ENCODE data around the gene SLC4A5. TPM values are rescaled to one million over a fixed set of nuclear protein-coding genes. Genes with fewer than 3 reads are reported as not detected.

SLC4A5 gene
- total RNA-seq, 2 experiments from 2014 or later: 3.6 to 6.6 TPM

DNA sequence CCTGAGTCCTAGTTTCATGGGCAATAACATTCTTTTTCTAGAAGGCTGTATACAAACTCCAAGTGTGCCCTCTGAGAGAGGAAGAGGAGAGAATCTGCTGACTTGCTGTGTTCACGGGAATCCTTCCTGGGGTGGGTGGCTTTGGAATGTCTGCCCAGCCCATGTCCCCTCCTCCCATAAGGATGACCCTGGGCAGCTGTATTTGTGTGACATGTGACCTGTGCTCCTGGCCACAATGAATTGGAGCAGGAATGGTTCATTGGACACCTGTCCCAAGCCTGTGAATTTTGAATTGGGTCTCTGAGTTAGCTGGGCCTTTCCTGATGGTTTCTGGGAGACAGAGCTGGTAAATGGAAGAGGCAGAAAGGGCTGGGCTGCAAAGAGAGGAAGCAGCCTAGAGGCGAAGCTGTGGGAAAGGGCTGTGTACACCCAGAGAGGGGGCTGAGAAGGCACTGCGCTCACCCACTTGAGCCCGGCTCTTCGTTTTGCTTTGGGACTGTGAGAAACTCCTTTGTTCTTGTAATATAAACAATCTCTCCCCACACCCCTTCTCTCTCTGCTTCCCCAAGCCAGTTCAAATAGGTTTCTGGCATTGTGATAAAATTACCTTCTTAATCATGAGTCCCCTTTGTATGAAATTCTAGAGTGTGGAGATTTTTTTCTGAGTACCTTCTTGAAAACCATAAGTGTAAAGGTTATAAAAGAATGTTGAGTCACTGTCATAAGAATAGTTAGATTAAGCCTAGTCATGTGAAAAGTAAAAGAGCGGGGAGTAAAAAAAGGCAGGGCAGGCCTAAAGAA lies 49.8 kb downstream of the SLC4A5 start:
- Mint-ChIP-seq H3K36me3 (peaks cover 2% of the 10 kb centered on the region), H3K9me3 (no peaks in the 10 kb centered on the region), H3K4me3 (no peak overlapping the region), H3K27ac (peak overlapping the region; percentile 10), H3K27me3 (no peaks in the 10 kb centered on the region), H3K4me1 (peaks cover 19% of the 10 kb centered on the region)
- POLR2A ChIA-PET: no interaction called here
- ATAC-seq (ENCODE audit: low read depth) (no peak), DNase-seq (no peak)

DNA sequence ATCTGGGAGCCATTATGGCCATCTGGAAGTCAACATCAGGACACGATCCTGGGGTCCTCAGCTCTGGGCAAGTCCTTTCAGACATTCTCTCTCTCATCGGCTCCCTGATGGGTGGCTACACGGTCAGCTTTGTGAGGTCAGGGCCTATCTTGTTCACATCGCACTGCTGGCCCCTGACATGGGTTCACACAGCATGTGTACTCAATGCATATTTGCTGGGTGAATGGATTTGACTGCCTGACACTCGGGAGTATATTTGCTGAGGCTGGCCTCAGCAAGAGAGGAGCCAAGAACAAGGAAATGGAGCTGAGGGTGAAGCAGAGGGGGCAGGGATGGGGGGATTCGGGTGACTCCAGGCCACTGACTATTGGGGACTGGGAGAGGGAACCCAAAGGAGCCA lies 50.5 kb downstream of the SLC4A5 start:
- Mint-ChIP-seq H3K4me1 (peaks cover 19% of the 10 kb centered on the region), H3K4me3 (no peak overlapping the region), H3K36me3 (no peaks in the 10 kb centered on the region), H3K27ac (no peak overlapping the region), H3K9me3 (no peaks in the 10 kb centered on the region), H3K27me3 (no peaks in the 10 kb centered on the region)
- POLR2A ChIA-PET: no interaction called here
- ATAC-seq (ENCODE audit: low read depth): no peak
- DNase-seq: no peak

GRCh38 chr2:74291886-74292621 lies 51.2 kb downstream of the SLC4A5 start:
- no peaks in the 10 kb centered on the region for H3K36me3 Mint-ChIP-seq
- ATAC-seq (ENCODE audit: low read depth) (no peak), DNase-seq (no peak)
- H3K4me1 Mint-ChIP-seq: peaks cover 19% of the 10 kb centered on the region
- no peak overlapping the region for H3K4me3 Mint-ChIP-seq
- POLR2A ChIA-PET: interaction anchor here (1.2 to 1.3 kb wide), 2 partner anchors 114 to 239 kb away, joined by 3 to 6 read pairs; partner anchors contain the start of gene MOB1A
- no peaks in the 10 kb centered on the region for H3K27me3 Mint-ChIP-seq
- H3K27ac Mint-ChIP-seq: peak overlapping the region; percentile 6
- no peaks in the 10 kb centered on the region for H3K9me3 Mint-ChIP-seq

GRCh38 chr2:74291218-74291544 lies 52.0 kb downstream of the SLC4A5 start:
- H3K4me3 Mint-ChIP-seq: peak overlapping the region; percentile 73

GRCh38 chr2:74290466-74291217 lies 52.6 kb downstream of the SLC4A5 start:
- POLR2A ChIA-PET: interaction anchor here (0.7 to 1.7 kb wide), 11 partner anchors 9 to 240 kb away, joined by 3 to 6 read pairs (median 3); partner anchors contain the start of gene MOB1A
- Mint-ChIP-seq H3K27me3 (no peaks in the 10 kb centered on the region), H3K4me3 (peak overlapping the region; percentile 73), H3K4me1 (peaks cover 16% of the 10 kb centered on the region), H3K27ac (peak overlapping the region; percentile 94), H3K9me3 (no peaks in the 10 kb centered on the region), H3K36me3 (no peaks in the 10 kb centered on the region)
- ATAC-seq (ENCODE audit: low read depth) (peak; percentile 90), DNase-seq (peak; percentile 69)

More at GRCh38 chr2:74291218-74291544, 52.0 kb downstream of the SLC4A5 start:
- H3K36me3 Mint-ChIP-seq: no peaks in the 10 kb centered on the region
- DNase-seq (no peak), ATAC-seq (ENCODE audit: low read depth) (no peak)
- no peaks in the 10 kb centered on the region for H3K27me3 Mint-ChIP-seq
- peaks cover 18% of the 10 kb centered on the region for H3K4me1 Mint-ChIP-seq
- no peaks in the 10 kb centered on the region for H3K9me3 Mint-ChIP-seq
- H3K27ac Mint-ChIP-seq: peak overlapping the region; percentile 94
- POLR2A ChIA-PET: interaction anchor here (0.7 to 1.7 kb wide), 10 partner anchors 9 to 240 kb away, joined by 3 to 6 read pairs (median 3); partner anchors contain the start of gene MOB1A

DNA sequence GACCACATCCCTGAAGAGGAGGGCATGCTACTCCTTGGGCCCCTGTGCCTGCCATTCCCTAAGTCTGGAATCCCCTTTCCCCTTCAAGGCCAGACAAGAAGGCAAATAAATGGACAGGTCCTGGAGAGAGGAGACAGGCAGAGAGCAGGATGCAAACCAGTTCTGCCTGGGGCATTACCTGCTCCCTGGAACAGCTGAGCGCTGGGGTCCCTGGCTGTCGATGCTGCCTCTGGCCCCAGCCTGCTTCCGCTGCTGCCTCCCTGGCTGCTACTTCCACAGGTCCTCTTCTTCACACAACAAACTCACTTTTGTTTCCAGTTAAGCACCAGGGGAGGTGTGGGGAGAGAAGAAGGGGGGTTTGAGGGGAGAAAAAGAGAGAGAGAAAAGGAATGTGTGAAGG lies 53.1 kb downstream of the SLC4A5 start:
- H3K27me3 Mint-ChIP-seq: no peaks in the 10 kb centered on the region
- POLR2A ChIA-PET: interaction anchor here (0.7 to 1.7 kb wide), 4 partner anchors 8 to 169 kb away, joined by 3 to 5 read pairs (median 4); no protein-coding TSS in a partner anchor
- H3K27ac Mint-ChIP-seq: peak overlapping the region; percentile 94
- peaks cover 16% of the 10 kb centered on the region for H3K4me1 Mint-ChIP-seq
- H3K4me3 Mint-ChIP-seq: peak overlapping the region; percentile 73
- no peaks in the 10 kb centered on the region for H3K9me3 Mint-ChIP-seq
- no peaks in the 10 kb centered on the region for H3K36me3 Mint-ChIP-seq
- no peak for ATAC-seq (ENCODE audit: low read depth)
- no peak for DNase-seq

DNA sequence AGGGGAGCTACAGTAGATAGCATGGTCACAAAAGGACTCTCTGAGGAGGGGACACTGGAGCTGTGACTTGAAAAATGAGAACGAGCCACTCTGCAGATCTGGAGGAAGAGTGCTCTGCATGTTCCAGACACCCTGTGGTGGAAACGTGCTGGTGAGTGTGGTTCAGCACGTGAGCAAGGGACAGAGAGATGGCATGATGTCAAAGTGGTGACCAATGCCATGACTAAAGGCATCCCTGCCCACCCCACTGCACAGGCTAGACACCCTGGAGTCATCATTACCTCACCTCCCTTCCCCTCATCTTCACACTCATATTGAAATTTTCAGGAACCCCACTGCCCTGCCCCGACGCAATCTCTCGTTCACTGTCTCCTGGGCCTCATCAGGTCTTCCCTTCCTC lies 56.5 kb downstream of the SLC4A5 start:
- no peak for DNase-seq
- Mint-ChIP-seq H3K9me3 (no peaks in the 10 kb centered on the region), H3K27ac (no peak overlapping the region), H3K4me1 (peaks cover 16% of the 10 kb centered on the region), H3K4me3 (no peak overlapping the region), H3K36me3 (no peaks in the 10 kb centered on the region), H3K27me3 (no peaks in the 10 kb centered on the region)
- no peak for ATAC-seq (ENCODE audit: low read depth)
- POLR2A ChIA-PET: interaction anchor here (0.6 kb wide), 1 partner anchor 177 kb away, joined by 3 read pairs; no protein-coding TSS in a partner anchor

DNA sequence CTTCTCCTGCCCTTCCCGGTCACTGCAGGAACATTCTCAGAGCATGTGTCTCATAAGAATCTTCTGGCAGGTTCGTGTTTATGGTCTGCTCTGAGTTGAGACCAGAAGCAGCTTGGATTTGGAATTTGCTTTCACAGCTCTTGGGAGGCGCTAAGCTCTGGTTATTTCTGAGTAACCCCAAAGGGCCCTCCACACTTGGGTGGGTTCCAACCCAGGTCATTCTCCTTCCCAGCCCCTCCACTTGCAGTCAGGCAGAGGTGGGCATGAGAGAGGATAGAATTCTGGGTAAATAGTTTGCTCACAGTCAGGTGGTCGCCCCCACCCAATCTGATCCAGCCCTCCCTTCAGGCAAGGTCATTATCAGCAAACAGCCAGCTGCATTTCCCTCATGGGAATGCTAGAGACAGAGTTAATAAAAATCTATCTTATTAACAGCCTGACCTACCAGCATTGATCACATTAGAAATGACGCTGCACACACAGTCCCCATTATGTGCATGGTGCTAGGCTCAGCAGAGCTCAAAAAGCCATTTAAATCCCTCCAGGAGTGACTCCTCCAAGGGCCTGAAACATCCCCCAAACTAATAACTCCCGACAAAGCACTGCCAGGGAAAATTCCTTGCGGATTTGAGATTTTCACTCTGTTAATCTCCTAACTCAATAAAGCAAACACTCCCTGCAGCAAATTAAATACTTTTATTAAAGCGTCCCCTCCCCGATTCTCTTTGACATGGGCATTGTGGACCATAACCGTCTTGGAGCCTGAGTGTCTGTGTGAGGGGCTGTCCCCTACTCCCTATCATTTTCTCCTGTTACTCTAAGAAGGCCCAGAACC lies 61.9 kb downstream of the SLC4A5 start:
- Mint-ChIP-seq H3K4me1 (no peaks in the 10 kb centered on the region), H3K4me3 (no peak overlapping the region), H3K9me3 (no peaks in the 10 kb centered on the region), H3K27ac (no peak overlapping the region), H3K36me3 (no peaks in the 10 kb centered on the region), H3K27me3 (peaks cover 3% of the 10 kb centered on the region)
- no peak for DNase-seq
- ATAC-seq (ENCODE audit: low read depth): no peak
- POLR2A ChIA-PET: interaction anchor here (1.2 kb wide), 1 partner anchor 9 kb away, joined by 3 read pairs; no protein-coding TSS in a partner anchor

DNA sequence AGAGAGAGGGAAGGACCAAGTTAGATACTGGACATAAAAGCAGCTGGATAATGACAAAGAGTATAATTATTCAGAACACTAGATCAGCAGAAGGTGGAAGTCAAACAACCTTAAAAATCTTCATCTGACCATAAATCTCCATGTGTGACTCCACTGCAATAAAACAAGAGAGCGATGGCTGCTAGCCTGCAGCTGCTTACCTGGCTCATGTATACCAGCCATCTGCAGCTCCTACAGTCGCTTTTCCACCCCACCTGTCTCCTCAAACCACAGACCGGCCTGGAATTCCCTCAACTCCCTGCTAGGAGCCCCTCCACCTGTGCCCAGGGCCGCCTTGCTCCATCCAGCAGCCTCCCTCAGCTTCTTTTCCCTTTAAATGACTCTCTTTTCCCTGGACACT lies 64.5 kb downstream of the SLC4A5 start:
- POLR2A ChIA-PET: interaction anchor here (1.1 kb wide), 1 partner anchor 12 kb away, joined by 4 read pairs; no protein-coding TSS in a partner anchor
- no peak for ATAC-seq (ENCODE audit: low read depth)
- no peak for DNase-seq
- H3K4me3 Mint-ChIP-seq: no peak overlapping the region
- peaks cover 3% of the 10 kb centered on the region for H3K27me3 Mint-ChIP-seq
- no peak overlapping the region for H3K27ac Mint-ChIP-seq
- no peaks in the 10 kb centered on the region for H3K4me1 Mint-ChIP-seq
- H3K36me3 Mint-ChIP-seq: no peaks in the 10 kb centered on the region
- no peaks in the 10 kb centered on the region for H3K9me3 Mint-ChIP-seq

- Mint-ChIP-seq H3K27ac (no peak overlapping the region), H3K4me3 (no peak overlapping the region), H3K4me1 (no peaks in the 10 kb centered on the region), H3K27me3 (peaks cover 3% of the 10 kb centered on the region), H3K9me3 (no peaks in the 10 kb centered on the region), H3K36me3 (no peaks in the 10 kb centered on the region)
- no peak for DNase-seq
- no peak for ATAC-seq (ENCODE audit: low read depth)
- POLR2A ChIA-PET: interaction anchor here (1.1 kb wide), 1 partner anchor 12 kb away, joined by 4 read pairs; no protein-coding TSS in a partner anchor
Observed at GRCh38 chr2:74278176-74278575, 65.0 kb downstream of the SLC4A5 start.

DNA sequence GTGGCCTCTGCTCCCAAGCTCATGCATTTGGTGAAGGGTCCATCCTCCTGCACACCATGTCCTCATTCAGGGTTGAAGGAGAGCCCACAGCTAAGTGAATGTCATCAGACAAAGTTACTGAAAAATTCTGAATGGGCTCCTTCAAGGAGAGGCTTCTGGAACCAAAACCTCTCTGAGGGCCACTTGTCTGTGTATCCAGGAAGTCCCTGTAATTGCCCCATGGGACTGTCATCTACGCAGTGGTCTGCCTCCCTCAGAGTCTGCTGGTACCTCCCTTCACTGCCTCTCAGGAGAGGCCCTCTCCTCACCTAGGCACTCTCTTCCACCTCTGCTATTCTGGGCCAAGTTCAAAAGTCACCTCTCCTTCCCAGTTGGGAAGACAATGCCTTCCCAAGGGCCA lies 68.0 kb downstream of the SLC4A5 start:
- Mint-ChIP-seq H3K4me1 (no peaks in the 10 kb centered on the region), H3K27me3 (peaks cover 3% of the 10 kb centered on the region), H3K4me3 (no peak overlapping the region), H3K9me3 (no peaks in the 10 kb centered on the region), H3K36me3 (no peaks in the 10 kb centered on the region), H3K27ac (no peak overlapping the region)
- POLR2A ChIA-PET: no interaction called here
- DNase-seq (no peak), ATAC-seq (ENCODE audit: low read depth) (no peak)

DNA sequence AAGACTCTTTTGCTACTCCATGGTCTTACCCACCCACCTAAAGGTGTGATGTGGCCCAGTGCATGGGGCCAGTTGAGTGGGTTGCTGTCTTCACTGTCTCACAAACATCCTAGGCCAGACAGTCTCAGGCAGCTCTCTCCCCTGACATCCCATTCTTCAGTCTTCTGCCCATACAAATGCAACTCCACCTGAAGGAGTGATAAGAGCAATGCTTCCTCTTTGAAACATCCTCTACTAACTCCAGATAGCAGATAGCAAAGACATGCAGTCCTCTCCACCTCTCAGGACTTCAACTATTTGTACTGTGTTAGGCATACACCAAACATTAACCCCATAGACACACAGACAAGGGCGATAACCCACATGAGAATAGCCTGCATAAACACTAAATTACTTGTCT lies 73.5 kb downstream of the SLC4A5 start:
- ATAC-seq (ENCODE audit: low read depth) (no peak), DNase-seq (no peak)
- Mint-ChIP-seq H3K4me1 (peaks cover 16% of the 10 kb centered on the region), H3K27me3 (no peaks in the 10 kb centered on the region), H3K27ac (no peak overlapping the region), H3K9me3 (no peaks in the 10 kb centered on the region), H3K4me3 (no peak overlapping the region), H3K36me3 (peaks cover 2% of the 10 kb centered on the region)
- POLR2A ChIA-PET: interaction anchor here (0.7 kb wide), 1 partner anchor 29 kb away, joined by 3 read pairs; no protein-coding TSS in a partner anchor
